ENCODE data around the gene PALLD.

PALLD gene

DNA sequence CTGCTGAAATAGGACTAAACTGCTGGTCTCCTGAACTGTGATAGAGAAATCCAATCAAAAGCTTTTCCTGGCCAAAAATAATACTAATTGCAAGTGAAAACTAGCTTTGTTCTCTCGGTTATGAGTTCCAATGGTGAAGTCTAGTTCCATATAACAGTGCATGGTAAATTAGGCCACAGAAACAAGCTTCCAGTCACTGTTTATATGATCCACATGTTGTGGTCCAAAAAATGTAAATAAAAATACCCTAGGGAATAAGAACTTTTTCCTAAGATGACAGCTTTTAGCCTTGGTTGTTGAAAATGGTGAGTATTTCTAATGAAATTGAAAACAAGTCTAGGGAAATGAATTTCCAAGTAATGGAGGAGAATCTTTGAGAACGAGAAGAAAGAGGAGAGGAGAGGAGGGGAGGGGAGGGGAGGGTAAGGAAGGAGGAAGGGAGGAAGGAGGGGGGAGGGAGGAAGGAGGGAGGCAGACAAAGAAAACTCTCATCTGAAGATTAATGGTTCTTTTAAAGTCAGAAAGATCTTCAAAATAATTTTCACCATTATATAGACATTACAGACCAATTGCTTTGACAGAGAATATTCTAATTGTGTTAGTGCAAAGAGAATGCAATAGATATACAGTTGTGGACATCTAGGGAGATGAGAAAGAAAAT lies 26.1 kb downstream of the PALLD start:
- DNase-seq (ENCODE audit: insufficient read length, low spot score) (no peak), FAIRE-seq (no peak)

GRCh38 chr4:168524006-168524405 lies 27.2 kb downstream of the PALLD start:
- DNase-seq (ENCODE audit: insufficient read length, low spot score): no peak
- FAIRE-seq: no peak

- no peak for DNase-seq (ENCODE audit: insufficient read length, low spot score)
Measured at GRCh38 chr4:168524897-168525296, 28.0 kb downstream of the PALLD start.

DNA sequence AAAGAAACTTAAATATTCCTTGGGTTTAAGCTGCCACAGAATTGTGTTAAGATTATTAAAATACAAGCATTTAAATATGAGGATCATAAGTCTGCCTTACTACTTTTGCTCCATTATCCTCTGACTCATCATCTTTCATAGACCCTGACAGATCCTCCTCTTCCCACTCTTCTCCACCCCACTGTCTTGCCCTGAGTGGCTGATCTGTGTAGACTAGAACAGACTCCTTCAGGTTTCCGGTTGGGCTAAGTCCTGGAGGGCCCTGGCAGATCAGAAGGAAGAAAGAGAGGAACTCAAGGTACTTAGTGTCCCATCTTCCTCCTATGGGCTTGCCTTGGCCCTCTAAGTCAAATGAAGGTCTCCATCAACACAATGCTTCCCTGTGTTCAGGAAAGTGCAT lies 30.7 kb downstream of the PALLD start:
- DNase-seq (ENCODE audit: insufficient read length, low spot score) (no peak), FAIRE-seq (no peak)

More at GRCh38 chr4:168524897-168525296, 28.0 kb downstream of the PALLD start:
- no peak for FAIRE-seq

- DNase-seq (ENCODE audit: insufficient read length, low spot score) (no peak), FAIRE-seq (no peak)
Measured at GRCh38 chr4:168528131-168528949, 31.5 kb downstream of the PALLD start.

DNA sequence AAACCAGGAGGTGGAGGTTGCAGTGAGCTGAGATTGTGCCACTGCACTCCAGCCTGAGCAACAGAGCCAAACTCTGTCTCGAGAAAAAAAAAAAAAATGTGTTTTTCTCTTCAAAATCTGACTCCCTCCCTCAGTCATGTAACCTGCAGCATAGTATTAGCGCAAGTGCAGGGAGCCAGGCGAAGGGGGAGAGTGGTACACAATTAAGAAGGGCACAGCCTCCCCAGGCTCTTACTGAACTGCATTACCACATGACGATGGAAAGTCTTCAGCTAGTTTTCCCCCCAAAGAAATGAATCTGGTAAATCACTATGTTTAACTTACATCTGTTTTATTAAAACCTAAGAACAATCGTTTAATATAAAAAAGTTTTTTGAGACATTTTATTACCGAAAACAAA lies 32.4 kb downstream of the PALLD start:
- FAIRE-seq (no peak), DNase-seq (ENCODE audit: insufficient read length, low spot score) (no peak)

DNA sequence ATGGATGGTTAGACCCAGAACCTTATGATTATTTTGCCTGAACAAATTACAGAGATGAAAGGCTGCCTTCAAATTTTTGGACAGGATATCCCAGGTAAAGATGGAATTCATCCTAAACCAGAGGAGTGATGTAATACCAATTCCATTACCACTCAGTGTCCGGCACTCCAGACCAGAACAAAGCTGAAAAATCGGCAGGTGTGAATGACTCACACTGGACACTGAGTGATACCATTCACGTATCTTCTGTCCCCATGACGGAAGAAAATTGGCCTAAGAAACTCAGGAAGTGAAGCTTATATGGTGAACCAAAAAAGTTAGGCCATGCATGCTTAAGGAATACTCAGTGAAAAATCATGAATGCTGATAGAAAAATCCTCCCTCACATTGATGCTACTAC lies 34.5 kb downstream of the PALLD start:
- FAIRE-seq (no peak), DNase-seq (ENCODE audit: insufficient read length, low spot score) (no peak)

GRCh38 chr4:168534535-168534934 lies 37.7 kb downstream of the PALLD start:
- no peak for DNase-seq (ENCODE audit: insufficient read length, low spot score)
- FAIRE-seq: no peak

DNA sequence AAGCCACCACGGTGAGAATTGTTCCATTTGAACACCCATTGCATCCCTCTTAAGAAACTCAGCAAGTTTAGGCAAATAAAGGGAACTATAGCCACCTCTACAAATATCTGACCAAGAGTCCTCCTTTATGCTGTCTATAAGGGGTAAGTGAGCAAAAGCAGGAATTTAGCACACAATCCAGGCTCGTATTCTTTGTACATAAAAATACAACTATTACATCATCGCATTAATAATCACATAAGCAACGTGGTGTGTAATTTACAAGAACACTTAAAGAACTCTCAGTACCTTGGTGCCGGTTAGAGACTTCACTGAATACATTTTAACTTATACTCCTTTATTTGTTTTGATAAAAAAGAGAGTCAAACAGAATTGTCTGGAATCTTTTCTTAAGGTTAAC lies 38.8 kb downstream of the PALLD start:
- FAIRE-seq: no peak
- DNase-seq (ENCODE audit: insufficient read length, low spot score): no peak

DNA sequence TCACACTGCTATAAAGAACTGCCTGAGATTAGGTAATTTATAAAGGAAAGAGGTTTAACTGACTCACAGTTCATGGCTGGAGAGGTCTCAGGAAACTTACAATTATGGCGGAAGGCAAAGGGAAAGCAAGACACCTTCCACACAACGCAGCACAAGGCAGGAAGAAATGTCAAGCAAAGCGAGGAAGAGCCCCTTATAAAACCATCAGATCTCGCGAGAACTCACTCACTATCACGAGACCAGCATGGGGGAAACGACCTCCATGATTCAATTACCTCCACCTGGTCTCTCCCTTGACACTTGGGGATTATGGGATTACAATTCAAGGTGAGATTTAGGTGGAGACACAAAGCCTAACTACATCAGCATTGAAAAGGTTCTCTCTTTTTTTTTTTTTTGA lies 39.6 kb downstream of the PALLD start:
- FAIRE-seq (no peak), DNase-seq (ENCODE audit: insufficient read length, low spot score) (no peak)

- DNase-seq (ENCODE audit: insufficient read length, low spot score) (no peak), FAIRE-seq (no peak)
Measured at GRCh38 chr4:168537086-168537485, 40.2 kb downstream of the PALLD start.

DNA sequence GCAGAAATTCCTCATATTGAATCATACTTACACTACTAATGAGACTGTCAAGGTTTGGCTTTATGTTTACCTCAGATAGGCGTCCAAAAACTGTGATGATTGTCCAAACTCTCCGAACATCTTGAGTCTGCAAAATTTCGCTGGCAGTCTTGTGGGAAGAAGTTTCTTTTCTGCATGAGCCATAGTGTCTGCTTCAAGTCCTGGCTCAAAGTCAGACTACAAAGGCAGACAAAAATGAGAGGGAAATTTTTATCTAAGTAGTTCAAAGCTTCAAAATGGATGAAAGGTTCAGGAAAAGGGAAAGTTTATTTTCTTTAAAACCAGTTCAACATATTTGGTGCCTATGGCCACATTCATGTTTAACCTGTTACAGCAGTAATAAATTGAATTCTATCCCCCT lies 40.7 kb downstream of the PALLD start:
- no peak for DNase-seq (ENCODE audit: insufficient read length, low spot score)

DNA sequence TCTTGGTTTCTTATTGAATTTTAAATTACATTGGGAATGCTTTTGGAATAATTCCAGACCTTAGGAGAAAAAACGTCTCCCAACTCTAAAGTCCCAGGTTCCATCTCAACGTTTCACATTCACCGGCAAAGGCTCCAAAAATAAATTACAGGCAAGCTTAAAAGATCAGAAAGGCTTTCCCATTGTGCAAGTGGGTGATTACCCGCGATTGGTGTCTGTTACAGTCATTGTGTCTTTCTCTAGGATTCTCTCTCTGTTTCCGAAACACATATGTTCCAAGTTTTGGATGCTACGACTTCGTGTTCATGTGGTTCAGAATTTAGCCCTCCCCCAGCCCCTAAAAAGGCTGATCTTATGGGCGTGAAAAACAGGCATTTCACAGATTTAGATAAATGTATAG lies 41.8 kb downstream of the PALLD start:
- FAIRE-seq: no peak

More for the DNA sequence above, 40.7 kb downstream of the PALLD start:
- no peak for FAIRE-seq

GRCh38 chr4:168540086-168540485 lies 43.2 kb downstream of the PALLD start:
- DNase-seq (ENCODE audit: insufficient read length, low spot score) (no peak), FAIRE-seq (no peak)

More for the DNA sequence above, 41.8 kb downstream of the PALLD start:
- no peak for DNase-seq (ENCODE audit: insufficient read length, low spot score)

DNA sequence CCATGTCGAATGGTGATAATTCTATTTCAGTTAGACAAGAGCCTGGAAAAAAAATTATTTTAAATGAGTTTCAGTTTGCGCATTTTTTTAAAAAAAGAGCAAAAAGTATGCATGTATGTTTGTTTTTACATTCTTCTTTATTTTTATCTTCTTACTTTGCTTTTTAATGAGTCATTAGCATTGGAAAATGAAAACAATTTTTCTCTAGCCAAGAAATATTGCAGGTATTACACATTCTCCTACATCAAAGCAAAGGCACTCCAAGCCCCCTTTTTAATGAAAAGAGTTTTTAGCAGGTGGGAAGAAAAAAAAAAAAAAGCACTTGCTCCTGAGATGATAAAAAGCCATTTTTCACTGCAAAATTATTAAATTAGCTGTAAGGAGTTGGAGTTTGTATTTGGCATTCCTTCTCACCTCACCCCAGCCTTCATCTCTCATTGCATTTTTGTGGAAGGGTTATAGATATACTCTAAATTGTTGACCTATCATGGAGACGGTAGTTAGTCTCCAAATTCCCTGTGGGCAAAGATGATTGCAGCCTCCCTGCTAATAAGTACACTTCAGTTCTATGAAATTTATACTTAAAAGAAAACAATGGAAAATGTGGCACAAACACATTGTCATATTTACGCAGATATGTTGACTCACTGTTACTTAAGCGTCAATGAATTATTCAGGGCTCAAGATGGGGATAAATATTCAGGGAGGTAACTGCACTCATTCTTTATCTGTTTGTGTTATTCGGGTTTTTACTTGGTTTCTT lies 43.8 kb downstream of the PALLD start:
- no peak for FAIRE-seq
- DNase-seq (ENCODE audit: insufficient read length, low spot score): no peak

- no peak for DNase-seq (ENCODE audit: insufficient read length, low spot score)
- FAIRE-seq: no peak
Measured at GRCh38 chr4:168541266-168541953, 44.6 kb downstream of the PALLD start.

- DNase-seq (ENCODE audit: insufficient read length, low spot score): no peak
- no peak for FAIRE-seq
Measured at GRCh38 chr4:168549143-168549542, 52.3 kb downstream of the PALLD start.

GRCh38 chr4:168550064-168550766 lies 53.4 kb downstream of the PALLD start:
- no peak for DNase-seq (ENCODE audit: insufficient read length, low spot score)
- no peak for FAIRE-seq

DNA sequence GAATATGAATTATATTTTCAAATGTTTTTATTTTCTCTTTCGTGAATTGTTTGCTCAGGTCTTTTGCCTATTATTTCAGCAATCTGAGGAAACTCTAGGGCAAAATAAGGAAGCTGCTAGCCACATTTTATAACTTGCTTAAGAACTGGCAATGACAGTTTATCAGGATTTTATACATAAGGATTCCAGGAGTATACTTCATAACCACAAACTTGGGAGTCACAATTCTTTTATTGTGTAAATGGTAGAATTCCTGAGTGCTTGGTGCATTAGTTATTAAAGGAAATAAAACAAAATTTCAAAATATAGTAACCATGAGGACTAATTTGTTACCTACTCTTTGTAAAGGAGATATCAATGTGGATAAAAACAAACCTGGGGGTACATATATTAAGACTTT lies 54.4 kb downstream of the PALLD start:
- FAIRE-seq: no peak
- no peak for DNase-seq (ENCODE audit: insufficient read length, low spot score)

GRCh38 chr4:168551945-168552695 lies 55.3 kb downstream of the PALLD start:
- DNase-seq (ENCODE audit: insufficient read length, low spot score): no peak
- FAIRE-seq: no peak

Measured in GM19239 (cell line).